Aorta (tissue), 5 donors: ENCODE measurements around the gene UMODL1. TPM values are rescaled to one million over a fixed set of nuclear protein-coding genes. Genes with fewer than 3 reads are reported as not detected.

Experiments used
- ATAC-seq: fragments of 200-7000 bp; cut with Tn5 transposase; one replicate; pipeline ENCODE4 v1.9.1; 2022; ENCODE audit warnings: moderate library complexity; ENCODE audit not compliant: low FRiP score
- DNase-seq, 2 donors: peaks; one replicate each; pipeline ENCODE4 v3.0.0-alpha.2; 2020
- H3K27ac ChIP-seq, 2 donors: one replicate each; pipeline ENCODE4 v1.5.1; 2013; ENCODE audit warnings: low read length in 2 of 2, mild to moderate bottlenecking in 2 of 2, moderate library complexity in 2 of 2, control low read depth in 1 of 2, inconsistent platforms in 1 of 2, low read depth in 1 of 2
- H3K27me3 ChIP-seq, 2 donors: one replicate each; pipeline ENCODE4 v1.6.1; 2013; ENCODE audit warnings: control low read depth in 1 of 2, low read length in 1 of 2, mild to moderate bottlenecking in 1 of 2, moderate library complexity in 1 of 2; ENCODE audit not compliant: insufficient read depth in 2 of 2, control insufficient read depth in 1 of 2
- H3K36me3 ChIP-seq, 2 donors: one replicate each; pipeline ENCODE4 v1.6.1; 2013; ENCODE audit warnings: control low read depth in 1 of 2, low read length in 1 of 2, mild to moderate bottlenecking in 1 of 2; ENCODE audit not compliant: insufficient read depth in 2 of 2, control insufficient read depth in 1 of 2
- H3K4me1 ChIP-seq, 2 donors: one replicate each; pipeline ENCODE4 v1.6.1; 2013; ENCODE audit warnings: low read length in 2 of 2, control low read depth in 1 of 2, mild to moderate bottlenecking in 1 of 2, moderate library complexity in 1 of 2; ENCODE audit not compliant: insufficient read depth in 2 of 2, control insufficient read depth in 1 of 2
- H3K4me3 ChIP-seq, 2 donors: one replicate each; pipeline ENCODE4 v1.5.1; 2013; ENCODE audit warnings: low read length in 2 of 2, control low read depth in 1 of 2, mild to moderate bottlenecking in 1 of 2
- H3K9me3 ChIP-seq: one replicate; pipeline ENCODE4 v1.6.1; 2013; ENCODE audit warnings: mild to moderate bottlenecking, low read length; ENCODE audit not compliant: control insufficient read depth
- WGBS, 2 donors: extraction: QIAGEN DNeasy Blood & Tissue Kit; methylation state at CpG; one replicate each; pipeline ENCODE4 v1.1.7; 2013; 5-methylcytosine and 5-hydroxymethylcytosine counted together
- intact Hi-C, 2 donors: fragments of 100-400 bp; cut with DNase I; formaldehyde crosslinking; loops; one replicate each; pipeline versions ENCODE4 v1.14.2 to v1.15.0; 2022
- polyA plus RNA-seq, 2 donors: library from polyadenylated mRNA; stranded (reverse); fragments of 200-250 nt; gene quantifications; one replicate each; pipeline ENCODE4 v1.2.3, GENCODE V29; 2013
- total RNA-seq, 2 donors: library from RNA; stranded (reverse); fragmentation: NEBNext Ultra II Directional; extraction: Animal tissue kit (Norgen Biotek cat#: 25700); gene quantifications; one replicate each; pipeline ENCODE4 v1.2.1, GENCODE V29; 2021
- donor health status: healthy with polysubstance abuse.
- donor health status: Bipolar disorder and iron deficiency.
- donor health status: DM: no; HTN: no; CAD: no.
- donor health status: DM: no; HTN: no; CAD: no.
- donor health status: DM: yes; HTN: yes; CAD: no.

The UMODL1 gene
- total and polyA plus RNA-seq, 4 donors: 0.45 TPM; not detected in 3

- H3K4me3 ChIP-seq: no peak overlapping the region
- H3K9me3 ChIP-seq: no peaks in the 10 kb centered on the region
- H3K27me3 ChIP-seq: no peaks in the 10 kb centered on the region
- peaks cover 5 to 8% of the 10 kb centered on the region in 2 donors for H3K4me1 ChIP-seq
- WGBS, 2 donors: 82 to 84% methylated on average over 9 of the region's 9 CpGs
- no peaks in the 10 kb centered on the region for H3K36me3 ChIP-seq
- ATAC-seq (no peak), DNase-seq (peak in 1 of 2 donors; percentile 31)
- intact Hi-C loops: loop anchor here (5.0 to 10.0 kb wide), 2 partner anchors 81 to 478 kb away; partner anchors contain the start of gene ZBTB21 (in 1 of the 2)
- H3K27ac ChIP-seq: peak overlapping the region; percentile 78 to 97
Measured at GRCh38 chr21:42093186-42093585, 22.1 kb downstream of the UMODL1 start.

- H3K27ac ChIP-seq: peak overlapping the region; percentile 68 to 97
- no peaks in the 10 kb centered on the region for H3K9me3 ChIP-seq
- no peak overlapping the region for H3K4me3 ChIP-seq
- peaks cover 5 to 8% of the 10 kb centered on the region in 2 donors for H3K4me1 ChIP-seq
- WGBS, 2 donors: 3 to 5% methylated on average over 15 of the region's 15 CpGs
- intact Hi-C loops: loop anchor here (1.0 to 10.0 kb wide), 4 partner anchors 37 to 479 kb away; partner anchors contain the start of gene ZBTB21 (in 1 of the 2)
- no peaks in the 10 kb centered on the region for H3K27me3 ChIP-seq
- DNase-seq (peak; percentile 91 to 93), ATAC-seq (peak; percentile 76)
- no peaks in the 10 kb centered on the region for H3K36me3 ChIP-seq
Measured at GRCh38 chr21:42093991-42094421, 22.9 kb downstream of the UMODL1 start.

- DNase-seq: no peak
- intact Hi-C loops: loop anchor here (1.0 to 10.0 kb wide), 4 partner anchors 38 to 480 kb away; partner anchors contain the start of gene ZBTB21 (in 1 of the 2)
- no peaks in the 10 kb centered on the region for H3K9me3 ChIP-seq
- peaks cover 5 to 8% of the 10 kb centered on the region in 2 donors for H3K4me1 ChIP-seq
- H3K36me3 ChIP-seq: no peaks in the 10 kb centered on the region
- peak overlapping the region; percentile 68 to 96 for H3K27ac ChIP-seq
- ATAC-seq: no peak
- WGBS, 2 donors: 86 to 89% methylated on average over 6 of the region's 6 CpGs
- H3K4me3 ChIP-seq: no peak overlapping the region
- no peaks in the 10 kb centered on the region for H3K27me3 ChIP-seq
Measured at GRCh38 chr21:42094811-42095210, 23.7 kb downstream of the UMODL1 start.

- DNase-seq: no peak
- no peak for ATAC-seq
- H3K4me3 ChIP-seq: no peak overlapping the region
- intact Hi-C loops: loop anchor here in 1 of 2 donors (2.0 to 10.0 kb wide), 2 partner anchors 39 to 481 kb away; no protein-coding TSS in a partner anchor
- no peaks in the 10 kb centered on the region for H3K27me3 ChIP-seq
- H3K4me1 ChIP-seq: peaks cover 5 to 8% of the 10 kb centered on the region in 2 donors
- no peaks in the 10 kb centered on the region for H3K36me3 ChIP-seq
- peak overlapping the region in 1 of 2 donors; percentile 70 for H3K27ac ChIP-seq
- 92 to 93% methylated on average over 2 of the region's 2 CpGs for WGBS, 2 donors
- H3K9me3 ChIP-seq: no peaks in the 10 kb centered on the region
Measured at GRCh38 chr21:42095581-42095980, 24.5 kb downstream of the UMODL1 start.

GRCh38 chr21:42096566-42096965 is 25.4 kb downstream of the UMODL1 start:
- WGBS, 2 donors: 4 to 5% methylated on average over 10 of the region's 10 CpGs
- Histone ChIP-seq H3K36me3 (no peaks in the 10 kb centered on the region), H3K27me3 (no peaks in the 10 kb centered on the region), H3K4me3 (no peak overlapping the region), H3K9me3 (no peaks in the 10 kb centered on the region), H3K27ac (peak overlapping the region; percentile 85 to 98), H3K4me1 (peaks cover 5 to 8% of the 10 kb centered on the region in 2 donors)
- intact Hi-C loops: loop anchor here in 1 of 2 donors (2.0 to 10.0 kb wide), 2 partner anchors 138 to 482 kb away; no protein-coding TSS in a partner anchor
- ATAC-seq: no peak
- no peak for DNase-seq

GRCh38 chr21:42097274-42097673 is 26.2 kb downstream of the UMODL1 start:
- peak overlapping the region; percentile 85 to 98 for H3K27ac ChIP-seq
- WGBS, 2 donors: 17 to 27% methylated on average over 3 of the region's 3 CpGs
- H3K9me3 ChIP-seq: no peaks in the 10 kb centered on the region
- H3K27me3 ChIP-seq: no peaks in the 10 kb centered on the region
- no peaks in the 10 kb centered on the region for H3K36me3 ChIP-seq
- ATAC-seq (no peak), DNase-seq (no peak)
- no peak overlapping the region for H3K4me3 ChIP-seq
- H3K4me1 ChIP-seq: peaks cover 5 to 8% of the 10 kb centered on the region in 2 donors
- intact Hi-C loops: loop anchor here in 1 of 2 donors (2.0 to 10.0 kb wide), 2 partner anchors 138 to 482 kb away; no protein-coding TSS in a partner anchor

GRCh38 chr21:42097860-42098454 is 26.8 kb downstream of the UMODL1 start:
- Histone ChIP-seq H3K4me1 (peaks cover 5 to 8% of the 10 kb centered on the region in 2 donors), H3K4me3 (no peak overlapping the region)
- intact Hi-C loops: loop anchor here in 1 of 2 donors (2.0 to 10.0 kb wide), 2 partner anchors 139 to 483 kb away; no protein-coding TSS in a partner anchor

GRCh38 chr21:42098957-42099505 is 27.9 kb downstream of the UMODL1 start:
- peak overlapping the region in 1 of 2 donors; percentile 55 for H3K27ac ChIP-seq
- WGBS, 2 donors: 84 to 88% methylated on average over 21 of the region's 21 CpGs
- ATAC-seq (no peak), DNase-seq (peak in 1 of 2 donors; percentile 28)
- H3K9me3 ChIP-seq: no peaks in the 10 kb centered on the region
- H3K27me3 ChIP-seq: no peaks in the 10 kb centered on the region
- H3K4me1 ChIP-seq: peaks cover 3 to 5% of the 10 kb centered on the region in 2 donors
- H3K36me3 ChIP-seq: no peaks in the 10 kb centered on the region
- intact Hi-C loops: loop anchor here in 1 of 2 donors (10.0 kb wide), 1 partner anchor 484 kb away; no protein-coding TSS in a partner anchor
- H3K4me3 ChIP-seq: no peak overlapping the region

More at GRCh38 chr21:42097860-42098454, 26.8 kb downstream of the UMODL1 start:
- Histone ChIP-seq H3K36me3 (no peaks in the 10 kb centered on the region), H3K27me3 (no peaks in the 10 kb centered on the region), H3K9me3 (no peaks in the 10 kb centered on the region), H3K27ac (peak overlapping the region; percentile 85 to 91)
- peak in 1 of 2 donors; percentile 89 for DNase-seq
- ATAC-seq: peak; percentile 81
- WGBS, 2 donors: 4 to 5% methylated on average over 8 of the region's 8 CpGs
